HG02798 (cell line): Measurements from ENCODE around the gene FRMPD1.

Experiments used
- ATAC-seq: cut with Tn5 transposase; IDR thresholded peaks from one replicate; pipeline ENCODE4 v1.9.1; 2021; ENCODE audit warnings: mild to moderate bottlenecking; ENCODE audit not compliant: unreplicated experiment, poor library complexity

Gene FRMPD1

DNA sequence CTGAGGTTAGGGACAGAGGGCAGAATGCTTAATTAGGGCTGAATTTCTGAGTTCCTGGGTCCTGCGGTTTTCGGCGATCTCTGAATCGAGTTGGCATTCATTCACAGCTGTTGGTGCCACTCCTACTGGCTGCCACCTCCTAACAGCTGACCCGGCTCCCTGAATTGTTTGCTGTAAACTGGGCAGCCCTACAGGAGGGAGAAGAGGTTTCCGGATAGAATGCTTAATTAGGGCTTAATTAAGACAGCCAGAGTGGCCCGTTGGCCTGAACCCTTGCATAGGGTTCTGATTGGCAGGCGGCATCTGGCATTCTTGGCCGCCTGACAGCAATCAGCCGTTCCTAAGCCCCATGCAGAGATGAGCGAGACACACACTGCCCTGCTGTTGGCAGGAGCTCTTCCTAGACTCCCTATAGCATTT is 25.7 kb downstream of the FRMPD1 start:
- no peak for ATAC-seq

DNA sequence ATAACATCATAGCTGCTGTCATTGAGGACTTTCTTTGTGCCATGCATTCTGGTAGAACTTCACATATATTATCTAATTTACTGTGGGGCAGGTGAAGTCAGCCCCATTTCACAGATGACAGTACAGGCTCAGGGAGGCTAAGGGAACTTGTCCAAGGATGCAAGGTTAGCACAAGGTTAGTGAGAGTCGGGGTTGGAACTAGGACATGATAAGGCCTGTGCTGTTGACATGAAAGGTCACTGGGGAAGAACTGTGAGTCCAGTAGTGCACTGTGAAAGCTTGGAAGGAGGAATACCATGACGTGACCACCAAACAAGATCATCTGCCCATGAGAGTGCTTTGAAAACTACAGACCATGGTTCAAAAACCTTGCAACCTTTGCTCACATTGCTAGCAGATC is 26.7 kb downstream of the FRMPD1 start:
- ATAC-seq: no peak

DNA sequence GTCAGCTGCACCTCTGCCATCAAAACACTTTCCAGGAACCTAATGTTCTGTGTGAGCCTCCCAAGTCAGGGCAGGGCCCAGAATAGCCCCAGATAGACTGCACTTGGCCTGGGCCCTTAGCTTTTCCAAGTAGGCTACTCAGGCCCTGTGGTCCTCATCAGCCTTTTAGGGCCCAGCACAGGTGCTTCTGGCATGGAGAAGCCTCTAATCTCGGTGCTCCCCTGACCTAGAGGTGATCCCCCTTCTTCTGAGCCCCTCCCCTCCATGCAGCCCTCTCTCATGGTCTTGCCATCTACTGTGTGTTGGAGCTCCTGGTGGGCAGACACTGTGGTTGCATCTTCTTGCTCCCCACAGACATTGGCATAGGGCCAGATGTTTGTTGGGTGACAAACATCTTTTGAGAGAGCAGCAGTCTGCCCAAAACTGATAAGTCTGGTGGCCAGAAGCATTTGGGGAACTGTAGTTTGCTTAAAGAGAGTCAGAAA is 28.1 kb downstream of the FRMPD1 start:
- no peak for ATAC-seq

DNA sequence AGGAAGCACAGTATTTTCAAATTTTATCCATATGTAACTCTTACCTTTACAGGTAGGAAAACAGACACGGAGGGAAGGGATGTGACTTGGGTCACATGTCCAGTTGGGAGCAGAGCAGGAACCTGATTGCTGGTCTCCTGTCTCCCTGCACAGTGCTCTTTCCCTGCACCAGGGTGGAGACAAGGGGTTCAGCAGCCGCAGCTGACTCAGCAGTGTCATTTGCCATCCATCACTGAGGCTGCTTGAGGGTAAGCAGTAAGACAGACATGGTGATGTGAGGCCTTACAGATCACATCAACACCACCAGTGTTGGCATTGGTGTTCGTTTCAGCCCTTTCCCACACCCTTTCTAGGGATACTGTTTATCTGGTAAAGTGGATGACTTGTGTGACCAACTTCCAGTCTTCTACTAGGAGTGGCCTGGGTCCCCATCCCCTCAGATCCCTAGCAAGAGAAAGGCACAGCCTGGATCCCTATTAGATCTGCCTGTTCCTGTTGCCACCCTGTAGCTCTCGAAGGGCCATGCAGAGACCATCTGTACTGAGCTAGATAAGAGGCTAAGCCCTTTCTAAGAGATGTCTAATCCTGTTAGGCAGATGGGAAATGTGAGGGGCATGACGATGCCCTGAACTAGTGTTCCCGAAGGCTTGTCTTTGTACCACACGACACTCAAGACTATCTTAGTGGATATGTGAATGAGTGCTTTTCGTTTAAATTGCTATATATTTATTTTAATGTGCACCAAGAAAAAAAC is 29.1 kb downstream of the FRMPD1 start:
- ATAC-seq: no peak

DNA sequence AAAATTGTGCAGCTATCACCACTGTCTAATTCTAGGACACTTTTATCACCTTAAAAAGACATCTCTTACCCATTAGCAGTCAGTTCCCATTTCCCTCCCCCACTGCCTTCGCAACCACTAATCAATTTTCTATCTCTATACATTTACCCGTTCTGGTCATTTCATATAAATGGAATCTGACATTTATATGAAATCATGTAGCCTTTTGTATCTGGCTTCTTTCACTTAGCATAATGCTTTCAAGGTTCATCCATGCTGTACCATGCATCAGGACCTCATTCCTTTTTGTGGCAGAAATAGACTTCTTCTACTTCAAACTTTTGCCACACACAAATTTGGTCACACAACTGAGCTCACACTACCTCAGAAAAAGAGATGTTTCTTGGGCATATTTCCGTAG is 32.2 kb downstream of the FRMPD1 start:
- ATAC-seq: no peak

DNA sequence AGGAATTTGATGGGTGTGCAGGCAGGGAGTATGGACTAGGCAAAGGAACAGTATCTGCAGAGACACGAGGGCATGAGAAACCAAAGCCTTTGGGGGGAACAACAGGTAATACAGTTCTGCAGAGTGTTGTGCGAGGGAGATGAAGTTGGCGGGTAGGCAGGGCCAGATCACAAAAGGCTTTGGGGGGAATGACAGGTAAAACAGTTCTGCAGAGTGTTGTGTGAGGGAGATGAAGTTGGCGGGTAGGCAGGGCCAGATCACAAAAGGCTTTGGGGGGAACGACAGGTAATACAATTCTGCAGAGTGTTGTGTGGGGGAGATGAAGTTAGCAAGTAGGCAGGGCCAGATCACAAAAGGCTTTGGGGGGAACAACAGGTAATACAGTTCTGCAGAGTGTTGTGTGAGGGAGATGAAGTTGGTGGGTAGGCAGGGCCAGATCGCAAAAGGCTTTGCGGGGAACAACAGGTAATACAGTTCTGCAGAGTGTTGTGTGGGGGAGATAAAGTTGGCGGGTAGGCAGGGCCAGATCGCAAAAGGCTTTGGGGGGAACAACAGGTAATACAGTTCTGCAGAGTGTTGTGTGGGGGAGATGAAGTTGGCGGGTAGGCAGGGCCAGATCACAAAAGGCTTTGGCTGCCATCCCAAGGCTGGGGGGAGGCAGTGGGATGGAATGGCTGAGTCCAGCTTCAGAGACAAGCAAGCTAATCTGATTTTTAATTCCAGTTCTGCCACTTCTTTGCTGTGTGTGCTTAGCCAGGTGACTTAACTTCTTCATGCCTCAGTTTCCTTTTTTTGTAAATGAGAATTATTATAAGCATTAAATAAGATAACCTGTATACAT is 33.0 kb downstream of the FRMPD1 start:
- no peak for ATAC-seq

DNA sequence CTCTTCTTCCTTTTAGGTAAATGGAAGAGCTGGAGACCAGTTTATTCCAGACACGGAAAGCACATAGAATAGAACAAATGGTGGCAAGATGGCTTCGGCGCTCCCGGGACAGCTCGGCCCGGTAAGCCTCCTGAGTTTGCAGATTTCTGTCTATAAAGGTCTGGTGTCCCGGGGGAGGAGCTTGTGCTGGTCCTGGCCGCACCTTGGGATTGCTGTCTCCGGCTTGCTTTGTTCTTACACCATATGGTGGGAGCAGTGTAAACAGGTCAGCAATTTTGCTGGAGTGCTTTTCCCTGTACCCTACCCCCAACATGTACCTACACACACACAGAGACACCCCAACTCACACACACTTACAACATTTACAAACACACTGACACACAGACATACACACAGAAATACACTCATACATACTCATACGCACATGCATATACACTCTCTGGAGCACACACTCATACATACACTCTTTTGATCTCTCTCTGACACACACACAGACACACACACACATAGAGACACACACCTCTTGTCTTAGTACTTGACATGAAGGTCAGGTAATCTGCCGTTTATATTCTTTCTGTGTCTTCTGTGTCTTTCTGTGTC is 42.0 kb downstream of the FRMPD1 start:
- ATAC-seq: no peak

DNA sequence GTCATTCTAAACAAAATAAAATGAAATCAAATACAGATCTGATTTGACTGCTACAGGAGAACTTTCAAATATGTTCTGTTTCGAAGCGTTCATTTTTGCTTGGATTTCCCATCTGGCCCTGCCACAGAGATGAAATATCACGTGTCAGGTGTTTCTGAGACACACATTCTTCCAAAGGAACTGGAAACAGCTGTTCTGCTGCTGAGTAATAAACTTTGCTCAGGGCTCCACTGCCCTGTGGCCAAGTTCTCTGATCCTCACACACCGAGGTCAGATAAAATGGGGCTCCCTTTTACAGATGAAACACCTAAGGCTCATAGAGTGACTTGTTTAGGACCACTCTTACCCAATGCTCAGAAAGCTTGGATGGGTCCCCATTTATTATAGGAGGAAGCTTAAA is 42.5 kb downstream of the FRMPD1 start:
- ATAC-seq: no peak

DNA sequence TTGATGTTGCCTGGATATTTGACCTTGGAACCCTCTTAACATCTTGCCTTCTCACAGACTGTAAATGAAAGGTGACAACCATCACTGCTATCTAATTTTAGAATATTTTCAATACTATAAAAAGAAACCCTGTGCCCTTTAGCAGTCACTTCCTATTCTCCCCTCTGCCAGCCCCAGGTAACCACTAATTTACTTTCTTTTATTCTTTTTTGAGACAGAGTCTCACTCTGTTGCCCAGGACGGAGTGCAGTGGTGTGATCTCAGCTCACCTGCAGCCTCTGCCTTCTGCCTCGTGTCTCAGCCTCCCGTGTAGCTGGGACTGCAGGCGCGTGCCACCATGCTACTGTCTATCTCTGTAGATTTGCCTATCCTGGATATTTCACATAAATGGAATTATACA is 43.6 kb downstream of the FRMPD1 start:
- no peak for ATAC-seq

DNA sequence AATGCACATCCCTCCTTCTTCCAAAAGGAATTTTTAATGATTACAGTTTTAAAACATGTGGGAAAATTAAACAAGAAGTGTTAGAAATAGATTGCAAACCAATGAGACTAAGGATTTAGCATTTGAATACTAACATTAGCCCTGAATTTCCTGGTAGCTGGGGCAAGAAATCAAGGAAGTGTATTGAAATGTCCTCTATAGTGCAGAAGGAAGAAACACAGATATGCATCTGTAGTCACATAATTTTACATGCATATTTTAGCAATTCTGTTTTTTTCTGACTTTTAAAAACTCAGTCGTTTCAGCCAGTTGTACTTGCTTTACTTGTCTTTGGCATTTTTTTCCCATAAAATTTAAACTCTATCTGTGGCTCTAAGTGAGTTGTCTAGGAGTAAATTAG is 45.8 kb downstream of the FRMPD1 start:
- no peak for ATAC-seq

DNA sequence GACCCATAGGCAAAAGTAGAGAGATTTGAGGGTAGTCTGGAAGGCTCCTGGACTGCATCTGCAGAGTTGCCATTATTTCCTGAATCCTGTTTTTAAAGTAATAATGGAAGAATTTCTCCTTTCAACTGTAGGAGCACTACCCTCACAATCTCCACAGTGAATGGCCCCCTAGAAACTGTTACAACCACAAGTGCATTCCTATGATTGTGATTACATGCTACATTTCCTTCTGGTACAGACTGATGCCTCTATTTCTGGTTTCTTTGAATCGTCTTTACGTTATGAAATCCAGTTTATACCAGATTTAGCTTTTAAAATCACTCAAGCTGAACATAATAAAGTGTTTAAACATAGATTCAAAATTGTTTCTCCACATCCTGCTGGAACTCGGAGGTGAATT is 49.4 kb downstream of the FRMPD1 start:
- no peak for ATAC-seq

DNA sequence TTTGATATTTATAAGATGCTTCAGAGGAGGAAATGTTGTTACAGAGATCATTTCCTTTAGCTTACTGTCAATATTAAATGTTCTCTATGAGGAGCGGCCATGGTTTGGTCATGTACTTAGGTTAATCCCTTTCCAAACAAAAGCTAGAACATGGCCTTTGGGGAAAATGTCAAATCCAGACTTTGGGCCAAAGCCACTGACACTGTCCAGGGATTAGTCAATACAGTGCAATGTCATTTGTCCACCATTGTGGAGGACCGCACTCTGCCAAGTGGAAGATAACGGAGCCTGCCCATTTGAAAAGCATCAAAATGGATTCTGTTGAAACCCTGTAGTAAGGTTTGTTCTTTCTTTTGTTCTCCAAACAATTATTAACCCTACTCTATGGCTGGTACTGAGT is 50.1 kb downstream of the FRMPD1 start:
- no peak for ATAC-seq

DNA sequence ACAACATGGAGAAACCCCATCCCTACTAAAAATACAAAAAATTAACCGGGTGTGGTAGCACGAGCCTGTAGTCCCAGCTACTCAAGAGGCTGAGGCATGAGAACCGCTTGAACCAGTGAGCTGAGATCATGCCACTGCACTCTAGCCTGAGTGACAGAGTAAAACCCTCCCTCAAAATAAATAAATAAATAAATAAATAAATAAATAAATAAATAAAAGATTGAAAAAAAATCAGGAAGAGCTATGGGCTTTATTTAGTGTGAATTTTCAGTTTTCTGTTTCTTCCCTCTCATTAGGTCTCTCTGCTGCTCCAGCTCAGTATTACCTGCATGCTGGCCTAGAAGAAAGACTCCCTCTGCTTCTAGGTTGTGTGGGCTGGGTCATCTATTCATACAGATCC is 55.0 kb downstream of the FRMPD1 start:
- no peak for ATAC-seq

DNA sequence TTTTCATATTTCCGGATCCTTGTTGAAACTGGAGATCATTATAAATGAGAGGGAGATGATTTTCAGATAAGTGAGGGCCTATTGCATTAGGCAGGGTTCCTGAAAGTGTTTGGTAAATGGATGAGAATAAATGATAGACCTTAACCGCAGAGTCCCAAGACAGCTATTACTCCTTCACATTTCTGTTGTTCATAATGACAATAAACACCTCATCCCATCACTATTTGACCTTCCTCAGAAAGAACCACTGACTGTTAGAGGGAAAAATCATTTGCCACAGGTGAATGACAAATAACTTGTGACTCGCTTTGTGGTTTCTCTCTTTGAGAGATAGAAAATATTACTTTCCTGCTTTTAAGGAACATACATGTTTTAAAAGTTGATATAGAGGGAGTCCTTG is 55.5 kb downstream of the FRMPD1 start:
- no peak for ATAC-seq

DNA sequence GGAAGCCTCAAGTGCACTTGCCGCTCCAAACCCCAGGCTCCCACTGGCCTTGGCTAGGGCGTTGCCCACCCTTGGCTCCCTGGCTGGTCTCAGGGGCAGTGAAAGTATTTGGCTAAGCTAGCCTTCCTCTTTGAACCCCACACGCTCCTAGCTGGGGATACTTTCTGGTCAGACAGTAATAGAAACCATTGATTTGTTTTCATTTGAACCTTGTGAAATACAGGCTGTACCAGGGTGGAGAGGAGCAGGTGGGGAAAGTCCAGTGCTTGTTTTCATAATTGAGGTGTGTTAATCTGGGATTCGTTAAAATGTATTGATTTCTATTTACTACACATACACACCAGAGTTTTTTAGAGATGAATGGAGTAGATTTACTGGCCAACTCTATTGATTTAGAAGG is 57.0 kb downstream of the FRMPD1 start:
- no peak for ATAC-seq

DNA sequence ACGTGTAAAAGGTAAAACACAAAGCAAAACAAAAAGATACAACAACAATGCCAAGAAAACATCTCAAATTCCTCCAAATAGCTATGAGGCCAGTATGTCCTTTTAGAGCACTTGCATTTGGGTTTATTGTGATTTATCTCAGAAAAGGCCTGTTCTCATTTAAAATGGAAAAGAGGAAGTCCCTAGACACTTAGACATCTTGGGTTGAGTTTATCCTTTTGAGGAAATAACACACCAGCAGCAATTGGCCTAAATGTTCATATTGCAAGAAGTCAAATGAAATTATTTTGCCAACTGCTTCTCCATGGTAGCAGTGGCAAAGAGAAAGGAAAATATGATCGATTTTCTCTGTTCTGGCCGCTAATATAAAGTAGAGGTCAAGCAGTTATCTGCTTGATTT is 59.3 kb downstream of the FRMPD1 start:
- no peak for ATAC-seq

DNA sequence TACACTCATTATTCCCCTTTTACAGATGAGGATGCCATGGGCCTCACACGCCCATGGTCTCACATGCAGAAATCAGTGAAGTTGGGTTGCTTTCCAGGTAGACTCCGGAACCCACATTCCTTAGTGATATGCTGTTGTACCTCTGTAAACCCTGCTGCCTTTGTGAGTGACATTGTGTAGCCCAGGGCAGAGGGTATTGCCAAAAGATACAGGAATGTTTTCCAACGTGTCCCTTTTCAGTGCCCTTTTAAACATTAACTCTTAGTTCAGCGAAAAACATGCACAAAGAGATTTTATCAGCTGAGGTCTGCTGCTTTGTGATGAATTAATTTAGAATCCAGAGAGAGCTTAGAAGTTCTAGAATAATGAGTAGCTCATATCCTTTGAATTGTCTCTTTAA is 64.5 kb downstream of the FRMPD1 start:
- no peak for ATAC-seq

DNA sequence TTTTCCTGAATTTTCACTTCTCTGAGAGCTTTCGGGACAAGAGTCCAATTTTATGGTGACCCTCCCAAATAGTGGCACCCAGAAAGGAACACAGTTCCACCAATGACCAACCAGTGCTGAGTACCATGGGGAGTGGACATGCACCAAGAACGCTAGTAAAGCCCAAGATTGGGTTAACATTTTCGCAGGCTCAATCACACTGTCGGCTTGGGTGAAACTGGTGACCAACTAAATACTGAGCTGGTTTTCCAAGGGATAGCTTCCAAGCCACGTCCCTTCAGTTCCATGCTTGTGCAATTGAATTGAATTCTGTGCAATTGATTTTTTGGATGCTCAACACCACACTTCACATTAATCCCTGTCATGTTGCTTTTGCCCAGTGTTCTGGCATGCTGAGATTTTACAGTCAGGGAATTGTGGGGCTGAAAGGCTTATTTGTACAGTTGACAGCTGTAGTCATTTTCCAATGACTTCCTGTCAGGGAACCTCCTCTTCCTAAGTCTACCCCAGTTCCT is 65.3 kb downstream of the FRMPD1 start:
- ATAC-seq: no peak

DNA sequence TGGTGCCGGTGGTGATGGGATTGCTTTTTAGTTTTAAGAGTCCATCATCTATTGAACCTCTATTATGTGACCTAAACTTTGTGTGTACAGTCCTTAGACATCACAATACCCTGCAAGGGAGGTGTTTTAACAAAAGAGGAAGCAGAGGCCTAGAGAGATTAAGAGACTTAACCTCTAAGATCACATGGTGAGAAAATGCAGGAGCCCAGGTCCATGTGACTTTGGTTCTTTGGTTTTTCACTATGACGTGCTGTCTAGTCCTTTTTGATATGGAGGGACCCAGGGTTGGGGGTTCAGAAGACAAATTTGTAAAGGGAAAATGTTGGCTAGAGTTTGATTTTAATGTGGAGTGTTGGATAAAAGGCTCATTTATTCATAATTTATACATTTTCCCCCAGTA is 68.8 kb downstream of the FRMPD1 start:
- ATAC-seq: no peak

DNA sequence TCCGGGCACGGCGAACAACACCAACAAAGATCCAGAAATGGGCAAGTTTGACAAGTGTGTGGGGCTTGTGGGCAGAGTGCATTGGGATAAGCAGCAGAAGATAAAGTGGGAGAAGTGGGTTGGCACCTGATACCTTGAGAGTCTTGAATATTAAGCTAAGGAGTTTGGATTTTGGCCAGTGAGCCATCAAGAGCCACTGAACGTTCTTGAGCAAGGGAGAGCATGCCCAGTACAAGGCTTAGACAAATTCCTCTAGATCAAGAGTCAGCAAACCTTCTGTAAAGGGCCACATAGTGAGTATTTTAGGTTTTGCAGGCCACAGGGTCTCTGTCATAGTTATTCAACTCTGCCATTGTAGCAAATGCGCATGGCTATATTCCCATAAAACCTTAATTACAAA is 76.3 kb downstream of the FRMPD1 start:
- no peak for ATAC-seq

DNA sequence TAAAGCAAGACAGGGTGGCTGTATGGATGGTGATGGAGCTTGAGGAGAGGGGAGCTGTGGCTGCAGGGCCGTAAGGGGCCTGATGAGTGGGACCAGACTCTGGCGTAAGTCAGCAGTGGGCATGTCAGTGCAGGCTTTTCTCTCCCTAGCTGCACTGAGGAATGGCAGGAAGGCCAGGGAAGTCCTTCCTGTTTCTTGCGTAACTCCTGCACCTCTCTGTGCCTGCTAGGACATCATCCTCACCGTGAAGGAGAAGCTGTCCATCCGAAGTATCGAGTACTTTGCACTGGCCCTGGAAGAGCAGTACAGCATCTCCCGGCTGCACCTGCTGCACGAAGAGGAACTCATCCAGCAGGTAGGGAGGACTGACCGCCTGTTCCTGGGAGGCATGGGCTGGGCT is 78.7 kb downstream of the FRMPD1 start:
- no peak for ATAC-seq
